HCT116 (cell line): ENCODE measurements around the gene MN1. TPM values are rescaled to one million over a fixed set of nuclear protein-coding genes. Genes with fewer than 3 reads are reported as not detected.

ENCODE experiments used
- ATAC-seq: fragments of 200-7000 bp; cut with Tn5 transposase; 2 replicates; pipeline ENCODE4 v1.9.1; 2020; ENCODE audit warnings: mild to moderate bottlenecking, moderate library complexity
- BruUV-seq: library from RNA; stranded (reverse); fragments of 400-500 nt; replicated peaks from 2 replicates; lab custom pipeline; 2021; lab: Mats Ljungman, UMichigan
- CTCF ChIA-PET: fragments of 300-600 bp; sonication (Branson Sonifier 250); formaldehyde crosslinking; loops from one replicate; lab custom pipeline; 2021; ENCODE audit warnings: antibody characterized with exemption; lab: Charles Lee
- POLR2A ChIA-PET: fragments of 300-600, 350-600 bp; sonication (Branson Sonifier 250); formaldehyde crosslinking; loops from one replicate; lab custom pipeline; 2021; ENCODE audit warnings: antibody characterized with exemption; lab: Charles Lee
- RAD21 ChIA-PET, 2 experiments: fragments of 300-600 bp; sonication (Branson Sonifier 250); formaldehyde crosslinking; loops; one replicate each; lab custom pipeline; 2023; ENCODE audit warnings: low total read pairs in 2 of 2; ENCODE audit not compliant: uncharacterized antibody in 2 of 2, unreplicated experiment in 2 of 2, low non-redundant PET in 1 of 2; lab: Charles Lee
- DNase-seq: peaks from one replicate; pipeline ENCODE4 v3.0.0-alpha.2; 2010; ENCODE audit warnings: low read depth, low spot score
- H2AFZ ChIP-seq: fragments of 200-600 bp; shearing (Covaris generic), sonication (generic); 2 replicates; pipeline ENCODE4 v1.6.1; 2017; ENCODE audit warnings: low read depth, mixed run types, mixed read lengths, antibody characterized with exemption, low read length; ENCODE audit not compliant: poor library complexity, severe bottlenecking
- H3K27ac ChIP-seq: 2 replicates; pipeline ENCODE4 v1.5.1; 2012; ENCODE audit warnings: low read depth, low read length
- H3K27me3 ChIP-seq: fragments of 200-600 bp; sonication (generic); 2 replicates; pipeline ENCODE4 v1.6.1; 2016; ENCODE audit warnings: mixed run types, low read length, mixed read lengths; ENCODE audit not compliant: insufficient read depth
- H3K36me3 ChIP-seq, 2 experiments: fragments of 200-500 bp in 1 of 2; fragments of 200-600 bp in 1 of 2; sonication (Bioruptor generic) in 1 of 2; sonication (generic) in 1 of 2; 2 replicates each; pipeline versions ENCODE4 v1.5.1 to v1.6.1; 2014 to 2016; ENCODE audit warnings: low read length in 2 of 2, inconsistent platforms in 1 of 2, mixed read lengths in 1 of 2, mixed run types in 1 of 2; ENCODE audit not compliant: insufficient read depth in 2 of 2, control insufficient read depth in 1 of 2
- H3K4me1 ChIP-seq, 2 experiments: fragments of 200-600 bp in 1 of 2; sonication (generic) in 1 of 2; 2 replicates each; pipeline versions ENCODE4 v1.5.1 to v1.6.1; 2012 to 2017; ENCODE audit warnings: low read length in 2 of 2, inconsistent platforms in 1 of 2, mild to moderate bottlenecking in 1 of 2, mixed read lengths in 1 of 2, mixed run types in 1 of 2, moderate library complexity in 1 of 2; ENCODE audit not compliant: insufficient read depth in 2 of 2, control insufficient read depth in 1 of 2
- H3K4me2 ChIP-seq: fragments of 200-600 bp; sonication (generic); 2 replicates; pipeline ENCODE4 v1.6.1; 2017; ENCODE audit warnings: mixed run types, low read length, mixed read lengths
- H3K4me3 ChIP-seq, 2 experiments: fragments of 200-600 bp in 1 of 2; sonication (generic) in 1 of 2; replicated peaks in 1 of 2; 2 replicates each; pipeline ENCODE4 v1.5.1; 2011 to 2016; ENCODE audit warnings: low read length in 2 of 2, control low read depth in 1 of 2, low read depth in 1 of 2, mild to moderate bottlenecking in 1 of 2, mixed read lengths in 1 of 2, mixed run types in 1 of 2
- H3K79me2 ChIP-seq: fragments of 200-600 bp; sonication (generic); 2 replicates; pipeline ENCODE4 v1.6.1; 2017; ENCODE audit warnings: mild to moderate bottlenecking, mixed run types, low read length, moderate library complexity, mixed read lengths; ENCODE audit not compliant: insufficient read depth
- H3K9ac ChIP-seq: fragments of 200-600 bp; sonication (generic); 2 replicates; pipeline ENCODE4 v1.6.1; 2016; ENCODE audit warnings: low read length, mixed read lengths
- H3K9me2 ChIP-seq: fragments of 200-600 bp; sonication (generic), shearing (Covaris generic); 2 replicates; pipeline ENCODE4 v1.6.1; 2017; ENCODE audit warnings: mixed run types, mild to moderate bottlenecking, moderate library complexity; ENCODE audit not compliant: insufficient read depth
- H3K9me3 ChIP-seq, 2 experiments: fragments of 200-500 bp in 1 of 2; fragments of 200-600 bp in 1 of 2; sonication (Bioruptor generic) in 1 of 2; sonication (generic) in 1 of 2; 2 replicates each; pipeline ENCODE4 v1.6.1; 2014 to 2017; ENCODE audit warnings: low read length in 2 of 2, mixed read lengths in 2 of 2, inconsistent platforms in 1 of 2, low read depth in 1 of 2, mild to moderate bottlenecking in 1 of 2, mixed run types in 1 of 2, moderate library complexity in 1 of 2; ENCODE audit not compliant: control insufficient read depth in 1 of 2, insufficient read depth in 1 of 2
- H4K20me1 ChIP-seq: fragments of 200-600 bp; sonication (generic), shearing (Covaris generic); 2 replicates; pipeline ENCODE4 v1.6.1; 2017; ENCODE audit warnings: mixed run types, mild to moderate bottlenecking, moderate library complexity; ENCODE audit not compliant: insufficient read depth
- CBX3 ChIP-seq: IDR thresholded peaks from 2 replicates; pipeline ENCODE4 v1.6.1; 2012; ENCODE audit warnings: low read depth
- CEBPB ChIP-seq: IDR thresholded peaks from 2 replicates; pipeline ENCODE4 v1.6.1; 2012; ENCODE audit warnings: low read depth
- CTCF ChIP-seq, 3 experiments: fragments of 200-600 bp in 1 of 3; sonication (generic) in 1 of 3; IDR thresholded peaks in 2 of 3; conservative IDR thresholded peaks in 1 of 3; 2 replicates each; pipeline ENCODE4 v1.5.1; 2012 to 2017; ENCODE audit warnings: low read depth in 2 of 3, low read length in 2 of 3, antibody characterized with exemption in 1 of 3, borderline replicate concordance in 1 of 3, control low read depth in 1 of 3, mild to moderate bottlenecking in 1 of 3, mixed read lengths in 1 of 3, mixed run types in 1 of 3, moderate library complexity in 1 of 3; ENCODE audit not compliant: insufficient read depth in 1 of 3
- EGR1 ChIP-seq: IDR thresholded peaks from 2 replicates; pipeline ENCODE4 v1.6.1; 2012; ENCODE audit warnings: low read depth
- ELF1 ChIP-seq: IDR thresholded peaks from 2 replicates; pipeline ENCODE4 v1.6.1; 2012; ENCODE audit warnings: low read depth, borderline replicate concordance
- EZH2 ChIP-seq: fragments of 200-600 bp; sonication (generic); IDR thresholded peaks from 2 replicates; pipeline ENCODE4 v1.6.1; 2017; ENCODE audit warnings: antibody characterized with exemption, mixed run types
- FOSL1 ChIP-seq: IDR thresholded peaks from 2 replicates; pipeline ENCODE4 v1.6.1; 2012; ENCODE audit warnings: low read depth
- JUND ChIP-seq: IDR thresholded peaks from 2 replicates; pipeline ENCODE4 v1.6.1; 2012
- POLR2A ChIP-seq: IDR thresholded peaks from 2 replicates; pipeline ENCODE4 v1.7.0; 2011; ENCODE audit warnings: borderline replicate concordance; ENCODE audit not compliant: insufficient read depth, insufficient read length; ENCODE audit errors: extremely low read depth
- POLR2AphosphoS5 ChIP-seq: IDR thresholded peaks from 2 replicates; pipeline ENCODE4 v1.6.1; 2011; ENCODE audit warnings: mild to moderate bottlenecking, low read depth, low read length, moderate library complexity
- SP1 ChIP-seq: IDR thresholded peaks from 2 replicates; pipeline ENCODE4 v1.6.1; 2012; ENCODE audit warnings: low read depth
- SRF ChIP-seq: IDR thresholded peaks from 2 replicates; pipeline ENCODE4 v1.6.1; 2012; ENCODE audit warnings: low read depth
- TCF7L2 ChIP-seq: IDR thresholded peaks from 2 replicates; pipeline ENCODE4 v1.7.0; 2011; ENCODE audit warnings: borderline replicate concordance, inconsistent platforms; ENCODE audit not compliant: insufficient read depth, insufficient read length; ENCODE audit errors: extremely low read depth
- YY1 ChIP-seq: IDR thresholded peaks from 2 replicates; pipeline ENCODE4 v1.6.1; 2011; ENCODE audit warnings: low read length, low read depth, moderate library complexity, mild to moderate bottlenecking; ENCODE audit not compliant: insufficient replicate concordance; ENCODE audit errors: extremely low read depth
- ZNF274 ChIP-seq: fragments of 200-500 bp; sonication (Bioruptor generic); IDR thresholded peaks from 2 replicates; pipeline ENCODE4 v1.6.1; 2014; ENCODE audit warnings: mild to moderate bottlenecking, low read depth, low read length, inconsistent platforms
- intact Hi-C: fragments of 100-400 bp; cut with micrococcal nuclease; formaldehyde crosslinking; loops from 2 replicates; pipeline ENCODE4 v1.10.0; 2022
- total RNA-seq: library from RNA; stranded (reverse); gene quantifications from one replicate; pipeline ENCODE4 v1.2.1, GENCODE V29; 2021; ENCODE audit not compliant: unreplicated experiment

MN1 gene
- total RNA-seq, 1 experiment from 2014 or later: 2.9 TPM

- H3K4me1 ChIP-seq: no peaks in the 10 kb centered on the region
- ChIA-PET CTCF (no interaction called here), POLR2A (no interaction called here), RAD21 (no interaction called here)
- no peaks in the 10 kb centered on the region for H3K36me3 ChIP-seq
- H3K27ac ChIP-seq: no peak overlapping the region
- no peak overlapping the region for H3K4me2 ChIP-seq
- intact Hi-C loops: no loop called here
- no peak overlapping the region for H3K4me3 ChIP-seq
- TF ChIP-seq CTCF (IDR thresholded peaks at IDR 0.05 in 2 of 3, conservative IDR thresholded peaks at IDR 0.05 in 1 of 3; ENCODE audit: borderline replicate concordance in 1 of 3, insufficient read depth in 1 of 3, low read depth in 2 of 3, low read length in 2 of 3): no peak
- TF ChIP-seq ELF1: no peak
- no peak for TF ChIP-seq POLR2A
- no peak for TF ChIP-seq CEBPB
- TF ChIP-seq EZH2: no peak
- no peak for TF ChIP-seq SP1
- TF ChIP-seq YY1: no peak
- TF ChIP-seq TCF7L2: no peak
- TF ChIP-seq FOSL1: no peak
- TF ChIP-seq EGR1: no peak
- no peak for TF ChIP-seq ZNF274
- no peak for TF ChIP-seq POLR2AphosphoS5
- no peak for TF ChIP-seq CBX3
- no peak for TF ChIP-seq JUND
- no peak for TF ChIP-seq SRF
- no TSS peak for BruUV-seq
- H3K9ac ChIP-seq: no peak overlapping the region
- DNase-seq (no peak), ATAC-seq (no peak)
- no peaks in the 10 kb centered on the region for H3K9me2 ChIP-seq
- no peak overlapping the region for H2AFZ ChIP-seq
- no peaks in the 10 kb centered on the region for H3K79me2 ChIP-seq
- H3K9me3 ChIP-seq: no peaks in the 10 kb centered on the region
- H4K20me1 ChIP-seq: no peaks in the 10 kb centered on the region
- H3K27me3 ChIP-seq: no peaks in the 10 kb centered on the region
Measured at GRCh38 chr22:27774200-27774599, 27.4 kb downstream of the MN1 start.
